HCT116 (cell line): ENCODE results near the gene HYAL1. TPM values are rescaled to one million over a fixed set of nuclear protein-coding genes. Genes with fewer than 3 reads are reported as not detected.

Experiments used
- ATAC-seq: fragments of 200-7000 bp; cut with Tn5 transposase; 2 replicates; pipeline ENCODE4 v1.9.1; 2020; ENCODE audit warnings: mild to moderate bottlenecking, moderate library complexity
- BruUV-seq: library from RNA; stranded (reverse); fragments of 400-500 nt; replicated peaks from 2 replicates; lab custom pipeline; 2021; lab: Mats Ljungman, UMichigan
- CTCF ChIA-PET: fragments of 300-600 bp; sonication (Branson Sonifier 250); formaldehyde crosslinking; loops from one replicate; lab custom pipeline; 2021; ENCODE audit warnings: antibody characterized with exemption; lab: Charles Lee
- POLR2A ChIA-PET: fragments of 300-600, 350-600 bp; sonication (Branson Sonifier 250); formaldehyde crosslinking; loops from one replicate; lab custom pipeline; 2021; ENCODE audit warnings: antibody characterized with exemption; lab: Charles Lee
- RAD21 ChIA-PET, 2 experiments: fragments of 300-600 bp; sonication (Branson Sonifier 250); formaldehyde crosslinking; loops; one replicate each; lab custom pipeline; 2023; ENCODE audit warnings: low total read pairs in 2 of 2; ENCODE audit not compliant: uncharacterized antibody in 2 of 2, unreplicated experiment in 2 of 2, low non-redundant PET in 1 of 2; lab: Charles Lee
- DNase-seq: peaks from one replicate; pipeline ENCODE4 v3.0.0-alpha.2; 2010; ENCODE audit warnings: low read depth, low spot score
- H2AFZ ChIP-seq: fragments of 200-600 bp; shearing (Covaris generic), sonication (generic); 2 replicates; pipeline ENCODE4 v1.6.1; 2017; ENCODE audit warnings: low read depth, mixed run types, mixed read lengths, antibody characterized with exemption, low read length; ENCODE audit not compliant: poor library complexity, severe bottlenecking
- H3K27ac ChIP-seq: 2 replicates; pipeline ENCODE4 v1.5.1; 2012; ENCODE audit warnings: low read depth, low read length
- H3K27me3 ChIP-seq: fragments of 200-600 bp; sonication (generic); 2 replicates; pipeline ENCODE4 v1.6.1; 2016; ENCODE audit warnings: mixed run types, low read length, mixed read lengths; ENCODE audit not compliant: insufficient read depth
- H3K36me3 ChIP-seq, 2 experiments: fragments of 200-500 bp in 1 of 2; fragments of 200-600 bp in 1 of 2; sonication (Bioruptor generic) in 1 of 2; sonication (generic) in 1 of 2; 2 replicates each; pipeline versions ENCODE4 v1.5.1 to v1.6.1; 2014 to 2016; ENCODE audit warnings: low read length in 2 of 2, inconsistent platforms in 1 of 2, mixed read lengths in 1 of 2, mixed run types in 1 of 2; ENCODE audit not compliant: insufficient read depth in 2 of 2, control insufficient read depth in 1 of 2
- H3K4me1 ChIP-seq, 2 experiments: fragments of 200-600 bp in 1 of 2; sonication (generic) in 1 of 2; 2 replicates each; pipeline versions ENCODE4 v1.5.1 to v1.6.1; 2012 to 2017; ENCODE audit warnings: low read length in 2 of 2, inconsistent platforms in 1 of 2, mild to moderate bottlenecking in 1 of 2, mixed read lengths in 1 of 2, mixed run types in 1 of 2, moderate library complexity in 1 of 2; ENCODE audit not compliant: insufficient read depth in 2 of 2, control insufficient read depth in 1 of 2
- H3K4me2 ChIP-seq: fragments of 200-600 bp; sonication (generic); 2 replicates; pipeline ENCODE4 v1.6.1; 2017; ENCODE audit warnings: mixed run types, low read length, mixed read lengths
- H3K4me3 ChIP-seq, 2 experiments: fragments of 200-600 bp in 1 of 2; sonication (generic) in 1 of 2; replicated peaks in 1 of 2; 2 replicates each; pipeline ENCODE4 v1.5.1; 2011 to 2016; ENCODE audit warnings: low read length in 2 of 2, control low read depth in 1 of 2, low read depth in 1 of 2, mild to moderate bottlenecking in 1 of 2, mixed read lengths in 1 of 2, mixed run types in 1 of 2
- H3K79me2 ChIP-seq: fragments of 200-600 bp; sonication (generic); 2 replicates; pipeline ENCODE4 v1.6.1; 2017; ENCODE audit warnings: mild to moderate bottlenecking, mixed run types, low read length, moderate library complexity, mixed read lengths; ENCODE audit not compliant: insufficient read depth
- H3K9ac ChIP-seq: fragments of 200-600 bp; sonication (generic); 2 replicates; pipeline ENCODE4 v1.6.1; 2016; ENCODE audit warnings: low read length, mixed read lengths
- H3K9me2 ChIP-seq: fragments of 200-600 bp; sonication (generic), shearing (Covaris generic); 2 replicates; pipeline ENCODE4 v1.6.1; 2017; ENCODE audit warnings: mixed run types, mild to moderate bottlenecking, moderate library complexity; ENCODE audit not compliant: insufficient read depth
- H3K9me3 ChIP-seq, 2 experiments: fragments of 200-500 bp in 1 of 2; fragments of 200-600 bp in 1 of 2; sonication (Bioruptor generic) in 1 of 2; sonication (generic) in 1 of 2; 2 replicates each; pipeline ENCODE4 v1.6.1; 2014 to 2017; ENCODE audit warnings: low read length in 2 of 2, mixed read lengths in 2 of 2, inconsistent platforms in 1 of 2, low read depth in 1 of 2, mild to moderate bottlenecking in 1 of 2, mixed run types in 1 of 2, moderate library complexity in 1 of 2; ENCODE audit not compliant: control insufficient read depth in 1 of 2, insufficient read depth in 1 of 2
- H4K20me1 ChIP-seq: fragments of 200-600 bp; sonication (generic), shearing (Covaris generic); 2 replicates; pipeline ENCODE4 v1.6.1; 2017; ENCODE audit warnings: mixed run types, mild to moderate bottlenecking, moderate library complexity; ENCODE audit not compliant: insufficient read depth
- ATF3 ChIP-seq: IDR thresholded peaks from 2 replicates; pipeline ENCODE4 v1.6.1; 2012
- CBX3 ChIP-seq: IDR thresholded peaks from 2 replicates; pipeline ENCODE4 v1.6.1; 2012; ENCODE audit warnings: low read depth
- CEBPB ChIP-seq: IDR thresholded peaks from 2 replicates; pipeline ENCODE4 v1.6.1; 2012; ENCODE audit warnings: low read depth
- EGR1 ChIP-seq: IDR thresholded peaks from 2 replicates; pipeline ENCODE4 v1.6.1; 2012; ENCODE audit warnings: low read depth
- EZH2 ChIP-seq: fragments of 200-600 bp; sonication (generic); IDR thresholded peaks from 2 replicates; pipeline ENCODE4 v1.6.1; 2017; ENCODE audit warnings: antibody characterized with exemption, mixed run types
- EZH2phosphoT487 ChIP-seq: fragments of 200-600 bp; IDR thresholded peaks from 2 replicates; pipeline ENCODE4 v1.6.1; 2018; ENCODE audit warnings: antibody characterized with exemption, borderline replicate concordance
- JUND ChIP-seq: IDR thresholded peaks from 2 replicates; pipeline ENCODE4 v1.6.1; 2012
- POLR2A ChIP-seq: IDR thresholded peaks from 2 replicates; pipeline ENCODE4 v1.7.0; 2011; ENCODE audit warnings: borderline replicate concordance; ENCODE audit not compliant: insufficient read depth, insufficient read length; ENCODE audit errors: extremely low read depth
- POLR2AphosphoS5 ChIP-seq: IDR thresholded peaks from 2 replicates; pipeline ENCODE4 v1.6.1; 2011; ENCODE audit warnings: mild to moderate bottlenecking, low read depth, low read length, moderate library complexity
- REST ChIP-seq: IDR thresholded peaks from 2 replicates; pipeline ENCODE4 v1.6.1; 2012; ENCODE audit warnings: low read depth
- SIN3A ChIP-seq: IDR thresholded peaks from 2 replicates; pipeline ENCODE4 v1.6.1; 2012; ENCODE audit warnings: low read depth
- SP1 ChIP-seq: IDR thresholded peaks from 2 replicates; pipeline ENCODE4 v1.6.1; 2012; ENCODE audit warnings: low read depth
- SRF ChIP-seq: IDR thresholded peaks from 2 replicates; pipeline ENCODE4 v1.6.1; 2012; ENCODE audit warnings: low read depth
- TCF7L2 ChIP-seq: IDR thresholded peaks from 2 replicates; pipeline ENCODE4 v1.7.0; 2011; ENCODE audit warnings: borderline replicate concordance, inconsistent platforms; ENCODE audit not compliant: insufficient read depth, insufficient read length; ENCODE audit errors: extremely low read depth
- YY1 ChIP-seq: IDR thresholded peaks from 2 replicates; pipeline ENCODE4 v1.6.1; 2011; ENCODE audit warnings: low read length, low read depth, moderate library complexity, mild to moderate bottlenecking; ENCODE audit not compliant: insufficient replicate concordance; ENCODE audit errors: extremely low read depth
- ZBTB33 ChIP-seq: IDR thresholded peaks from 2 replicates; pipeline ENCODE4 v1.6.1; 2011; ENCODE audit warnings: mild to moderate bottlenecking, low read length, moderate library complexity; ENCODE audit not compliant: insufficient replicate concordance; ENCODE audit errors: extremely low read depth
- ZFX ChIP-seq: fragments of 450-650 bp; IDR thresholded peaks from 2 replicates; pipeline ENCODE4 v1.6.1; 2017
- intact Hi-C: fragments of 100-400 bp; cut with micrococcal nuclease; formaldehyde crosslinking; loops from 2 replicates; pipeline ENCODE4 v1.10.0; 2022
- total RNA-seq: library from RNA; stranded (reverse); gene quantifications from one replicate; pipeline ENCODE4 v1.2.1, GENCODE V29; 2021; ENCODE audit not compliant: unreplicated experiment

The HYAL1 gene
- total RNA-seq, 1 experiment from 2014 or later = 6.1 TPM

GRCh38 chr3:50318163-50318562, 14.8 kb upstream of the HYAL1 start:
- no peak overlapping the region for H2AFZ ChIP-seq
- H3K9me3 ChIP-seq = no peaks in the 10 kb centered on the region
- H3K27me3 ChIP-seq = no peaks in the 10 kb centered on the region
- peak overlapping the region; percentile 92 for H3K4me2 ChIP-seq
- BruUV-seq = no TSS peak
- RAD21 ChIA-PET = interaction anchor here in 1 of 2 experiments (0.8 to 1.5 kb wide), 2 partner anchors 19 kb away, joined by 3 to 4 read pairs; partner anchors contain the start of genes HYAL3 and NAA80
- peaks cover 65 to 94% of the 10 kb centered on the region in 2 experiments for H3K4me1 ChIP-seq
- peaks cover 2 to 17% of the 10 kb centered on the region in 2 experiments; a peak in 1 of 4 replicates for H3K36me3 ChIP-seq
- TF ChIP-seq JUND (no peak), CEBPB (no peak), TCF7L2 (no peak), POLR2A (no peak), REST (no peak), ZBTB33 (no peak), EGR1 (no peak), SP1 (no peak), SRF (no peak), SIN3A (no peak), ATF3 (no peak), YY1 (no peak), CBX3 (no peak), EZH2phosphoT487 (no peak), EZH2 (no peak), POLR2AphosphoS5 (no peak), ZFX (no peak)
- H3K4me3 ChIP-seq = peak overlapping the region in 1 of 2 experiments; percentile 46; a peak in 2 of 4 replicates
- intact Hi-C loops = no loop called here
- ATAC-seq (no peak), DNase-seq (no peak)
- H3K9me2 ChIP-seq = no peaks in the 10 kb centered on the region
- POLR2A ChIA-PET = no interaction called here
- H4K20me1 ChIP-seq = no peaks in the 10 kb centered on the region
- peaks cover 51% of the 10 kb centered on the region for H3K79me2 ChIP-seq
- peak overlapping the region; percentile 65 for H3K9ac ChIP-seq
- peak overlapping the region; percentile 98 for H3K27ac ChIP-seq
- CTCF ChIA-PET = interaction anchor here (0.7 to 1.6 kb wide), 3 partner anchors 15 to 19 kb away, joined by 3 to 5 read pairs (median 3); partner anchors contain the start of genes HYAL1, HYAL3 and NAA80
